Astrocyte (in vitro differentiated cells and primary cell): ENCODE measurements around the gene HOGA1. TPM values are rescaled to one million over a fixed set of nuclear protein-coding genes. Genes with fewer than 3 reads are reported as not detected.

Source experiments
- DNase-seq: peaks from one replicate; pipeline ENCODE4 v3.0.0-alpha.2; 2010; ENCODE audit warnings: low read depth
- FAIRE-seq: peaks from 2 replicates; lab custom pipeline; 2011; peaks lifted over from hg19 to GRCh38; lab: Jason Lieb, UNC
- H2AFZ ChIP-seq: 2 replicates; pipeline ENCODE4 v1.6.0; 2012; ENCODE audit warnings: low read depth, low read length, inconsistent platforms
- H3K27ac ChIP-seq: 2 replicates; pipeline ENCODE4 v1.5.1; 2011; ENCODE audit warnings: low read depth, low read length, inconsistent platforms
- H3K27me3 ChIP-seq: 2 replicates; pipeline ENCODE4 v1.6.0; 2011; ENCODE audit warnings: low read length, inconsistent platforms; ENCODE audit not compliant: insufficient read depth
- H3K36me3 ChIP-seq: 2 replicates; pipeline ENCODE4 v1.5.1; 2011; ENCODE audit warnings: low read length, inconsistent platforms; ENCODE audit not compliant: insufficient read depth
- H3K4me1 ChIP-seq: 2 replicates; pipeline ENCODE4 v1.5.1; 2011; ENCODE audit warnings: low read length, inconsistent platforms; ENCODE audit not compliant: insufficient read depth
- H3K4me2 ChIP-seq: 2 replicates; pipeline ENCODE4 v1.6.0; 2012; ENCODE audit warnings: low read length, inconsistent platforms
- H3K4me3 ChIP-seq: 2 replicates; pipeline ENCODE4 v1.5.1; 2011; ENCODE audit warnings: low read depth, mild to moderate bottlenecking, low read length, inconsistent platforms; ENCODE audit not compliant: insufficient read depth
- H3K79me2 ChIP-seq: 2 replicates; pipeline ENCODE4 v1.6.0; 2012; ENCODE audit warnings: mild to moderate bottlenecking, low read length, inconsistent platforms; ENCODE audit not compliant: insufficient read depth
- H3K9ac ChIP-seq: 2 replicates; pipeline ENCODE4 v1.6.0; 2012; ENCODE audit warnings: mild to moderate bottlenecking, low read length, inconsistent platforms
- H3K9me3 ChIP-seq: 2 replicates; pipeline ENCODE4 v1.5.1; 2012; ENCODE audit warnings: low read depth, mild to moderate bottlenecking, low read length, inconsistent platforms; ENCODE audit not compliant: insufficient read depth
- H4K20me1 ChIP-seq: 2 replicates; pipeline ENCODE4 v1.6.0; 2012; ENCODE audit warnings: low read length, inconsistent platforms; ENCODE audit not compliant: insufficient read depth
- H3K27ac Mint-ChIP-seq: one replicate; pipeline ENCODE4 v1.8.0; 2021; ENCODE audit warnings: mild to moderate bottlenecking, mixed read lengths; ENCODE audit not compliant: unreplicated experiment
- H3K27me3 Mint-ChIP-seq: one replicate; pipeline ENCODE4 v1.8.0; 2021; ENCODE audit warnings: low read depth, mixed read lengths; ENCODE audit not compliant: unreplicated experiment
- H3K36me3 Mint-ChIP-seq: one replicate; pipeline ENCODE4 v1.8.0; 2021; ENCODE audit warnings: low read depth, mixed read lengths; ENCODE audit not compliant: unreplicated experiment
- H3K4me1 Mint-ChIP-seq: one replicate; pipeline ENCODE4 v1.8.0; 2021; ENCODE audit warnings: low read depth, mixed read lengths; ENCODE audit not compliant: unreplicated experiment
- H3K4me3 Mint-ChIP-seq: one replicate; pipeline ENCODE4 v1.8.0; 2021; ENCODE audit warnings: mild to moderate bottlenecking, moderate library complexity, mixed read lengths; ENCODE audit not compliant: unreplicated experiment
- H3K9me3 Mint-ChIP-seq: one replicate; pipeline ENCODE4 v1.8.0; 2021; ENCODE audit warnings: mild to moderate bottlenecking, mixed read lengths; ENCODE audit not compliant: unreplicated experiment
- CTCF ChIP-seq: IDR thresholded peaks from 2 replicates; pipeline ENCODE4 v1.5.1; 2011; ENCODE audit warnings: low read depth, mild to moderate bottlenecking, inconsistent platforms, low read length, moderate library complexity; ENCODE audit not compliant: insufficient read depth
- EZH2 ChIP-seq: IDR thresholded peaks from 2 replicates; pipeline ENCODE4 v1.6.1; 2012; ENCODE audit warnings: mild to moderate bottlenecking, low read length, inconsistent platforms; ENCODE audit not compliant: insufficient read depth
- total RNA-seq: library from RNA; stranded (reverse); gene quantifications from 2 replicates; pipeline ENCODE4 v1.2.1, GENCODE V29; 2021

The HOGA1 gene
- total RNA-seq, 1 donor from 2014 or later: 0.23 TPM

- Histone ChIP-seq H3K9me3 (no peaks in the 10 kb centered on the region), H3K4me3 (no peak overlapping the region), H3K27me3 (no peaks in the 10 kb centered on the region), H3K27ac (no peak overlapping the region), H3K9ac (no peak overlapping the region), H3K4me2 (no peak overlapping the region), H3K36me3 (no peaks in the 10 kb centered on the region), H2AFZ (no peak overlapping the region), H3K4me1 (peaks cover 20% of the 10 kb centered on the region), H3K79me2 (peaks cover 57% of the 10 kb centered on the region), H4K20me1 (peaks cover 10% of the 10 kb centered on the region)
- Mint-ChIP-seq H3K9me3 (no peaks in the 10 kb centered on the region), H3K4me1 (peaks cover 61% of the 10 kb centered on the region), H3K27me3 (no peaks in the 10 kb centered on the region), H3K27ac (peak overlapping the region; percentile 48), H3K36me3 (peaks cover 7% of the 10 kb centered on the region), H3K4me3 (peak overlapping the region; percentile 63)
- TF ChIP-seq CTCF (no peak), EZH2 (no peak)
- no peak for FAIRE-seq
- DNase-seq: no peak
Measured at GRCh38 chr10:97548828-97549455, 35.2 kb upstream of the HOGA1 start.

- peaks cover 12% of the 10 kb centered on the region for H4K20me1 ChIP-seq
- H3K4me1 ChIP-seq: peaks cover 15% of the 10 kb centered on the region
- H3K27ac ChIP-seq: no peak overlapping the region
- no peaks in the 10 kb centered on the region for H3K27me3 Mint-ChIP-seq
- H3K4me1 Mint-ChIP-seq: peaks cover 56% of the 10 kb centered on the region
- DNase-seq: no peak
- H3K36me3 Mint-ChIP-seq: peaks cover 7% of the 10 kb centered on the region
- H3K9ac ChIP-seq: peak overlapping the region; percentile 7
- no peaks in the 10 kb centered on the region for H3K9me3 ChIP-seq
- H3K4me3 Mint-ChIP-seq: peak overlapping the region; percentile 63
- H3K36me3 ChIP-seq: no peaks in the 10 kb centered on the region
- H3K27me3 ChIP-seq: no peaks in the 10 kb centered on the region
- no peak overlapping the region for H3K4me2 ChIP-seq
- FAIRE-seq: no peak
- peaks cover 50% of the 10 kb centered on the region for H3K79me2 ChIP-seq
- no peaks in the 10 kb centered on the region for H3K9me3 Mint-ChIP-seq
- no peak overlapping the region for H3K4me3 ChIP-seq
- peak overlapping the region; percentile 15 for H3K27ac Mint-ChIP-seq
- H2AFZ ChIP-seq: no peak overlapping the region
- TF ChIP-seq CTCF (no peak), EZH2 (no peak)
Measured at GRCh38 chr10:97549587-97550322, 34.4 kb upstream of the HOGA1 start.
